Measurements from ENCODE around the gene BAHD1. TPM values are rescaled to one million over a fixed set of nuclear protein-coding genes. Genes with fewer than 3 reads are reported as not detected.

The BAHD1 gene
- total RNA-seq, 1 experiment from 2014 or later = 40.6 TPM

DNA sequence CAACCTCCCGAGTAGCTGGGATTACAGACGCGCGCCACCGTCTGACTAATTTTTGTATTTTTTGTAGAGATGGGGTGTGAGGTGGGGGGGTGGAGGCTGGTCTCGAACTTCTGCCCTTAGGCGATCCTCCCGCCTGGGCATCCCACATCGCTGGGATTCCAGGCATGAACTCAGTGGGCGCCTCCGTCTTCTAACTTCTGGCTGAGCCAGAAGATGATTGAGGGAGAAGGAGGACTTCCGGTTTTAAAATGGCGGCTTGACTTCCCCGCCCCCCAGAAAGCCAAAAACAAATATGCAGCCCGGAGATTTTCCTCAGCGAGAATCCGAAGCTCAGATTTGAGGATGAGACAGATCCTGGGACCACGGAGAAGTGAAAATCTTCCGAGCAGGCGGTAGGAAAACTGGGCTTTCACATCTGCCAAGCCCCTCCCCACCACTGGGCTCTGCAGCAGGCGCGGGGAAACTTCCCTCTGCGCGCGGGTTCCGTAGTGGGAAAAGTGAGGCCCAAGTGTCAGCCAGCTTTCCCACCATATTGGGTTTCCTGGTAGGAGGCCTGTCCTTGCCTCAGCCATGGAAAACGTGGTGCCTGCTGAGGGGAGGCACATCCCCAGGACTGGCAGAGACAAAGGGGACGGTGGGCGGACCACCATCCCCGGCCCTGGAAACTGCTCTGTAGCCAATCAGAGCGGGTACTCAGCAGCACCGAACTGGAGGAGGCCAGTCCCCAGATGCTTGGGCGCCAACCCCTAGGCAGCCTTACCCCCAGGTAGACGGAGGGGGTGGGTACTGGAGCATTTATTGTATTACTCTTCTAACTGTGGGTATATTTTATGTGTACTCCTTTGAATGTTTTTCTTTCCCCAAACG, 47.3 kb downstream of the BAHD1 start:
- no peaks in the 10 kb centered on the region for H3K4me1 ChIP-seq (ENCODE audit: control insufficient read depth, insufficient read depth, low read length)
- CTCF ChIA-PET = no interaction called here
- no peak overlapping the region for H3K4me3 ChIP-seq (ENCODE audit: low read depth in 2 of 2, low read length in 2 of 2)
- intact Hi-C loops (cut with micrococcal nuclease; ENCODE audit: unreplicated experiment) (no loop called here), in situ Hi-C loops (cut with HindIII; ENCODE audit: low pct_unique_long_range_greater_than_20kb, low sequenced_read_pairs) (no loop called here)
- no TSS peak for BruUV-seq (replicated peaks)
- H3K27me3 ChIP-seq (ENCODE audit: control insufficient read depth, insufficient read depth, low read length) = no peaks in the 10 kb centered on the region
- DNase-seq (ENCODE audit: low read depth, low spot score) (no peak), ATAC-seq (no peak)
- TF ChIP-seq, protein P1, sequence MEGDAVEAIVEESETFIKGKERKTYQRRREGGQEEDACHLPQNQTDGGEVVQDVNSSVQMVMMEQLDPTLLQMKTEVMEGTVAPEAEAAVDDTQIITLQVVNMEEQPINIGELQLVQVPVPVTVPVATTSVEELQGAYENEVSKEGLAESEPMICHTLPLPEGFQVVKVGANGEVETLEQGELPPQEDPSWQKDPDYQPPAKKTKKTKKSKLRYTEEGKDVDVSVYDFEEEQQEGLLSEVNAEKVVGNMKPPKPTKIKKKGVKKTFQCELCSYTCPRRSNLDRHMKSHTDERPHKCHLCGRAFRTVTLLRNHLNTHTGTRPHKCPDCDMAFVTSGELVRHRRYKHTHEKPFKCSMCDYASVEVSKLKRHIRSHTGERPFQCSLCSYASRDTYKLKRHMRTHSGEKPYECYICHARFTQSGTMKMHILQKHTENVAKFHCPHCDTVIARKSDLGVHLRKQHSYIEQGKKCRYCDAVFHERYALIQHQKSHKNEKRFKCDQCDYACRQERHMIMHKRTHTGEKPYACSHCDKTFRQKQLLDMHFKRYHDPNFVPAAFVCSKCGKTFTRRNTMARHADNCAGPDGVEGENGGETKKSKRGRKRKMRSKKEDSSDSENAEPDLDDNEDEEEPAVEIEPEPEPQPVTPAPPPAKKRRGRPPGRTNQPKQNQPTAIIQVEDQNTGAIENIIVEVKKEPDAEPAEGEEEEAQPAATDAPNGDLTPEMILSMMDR (IDR thresholded peaks at IDR 0.05) = no peak
- TF ChIP-seq, protein P2, sequence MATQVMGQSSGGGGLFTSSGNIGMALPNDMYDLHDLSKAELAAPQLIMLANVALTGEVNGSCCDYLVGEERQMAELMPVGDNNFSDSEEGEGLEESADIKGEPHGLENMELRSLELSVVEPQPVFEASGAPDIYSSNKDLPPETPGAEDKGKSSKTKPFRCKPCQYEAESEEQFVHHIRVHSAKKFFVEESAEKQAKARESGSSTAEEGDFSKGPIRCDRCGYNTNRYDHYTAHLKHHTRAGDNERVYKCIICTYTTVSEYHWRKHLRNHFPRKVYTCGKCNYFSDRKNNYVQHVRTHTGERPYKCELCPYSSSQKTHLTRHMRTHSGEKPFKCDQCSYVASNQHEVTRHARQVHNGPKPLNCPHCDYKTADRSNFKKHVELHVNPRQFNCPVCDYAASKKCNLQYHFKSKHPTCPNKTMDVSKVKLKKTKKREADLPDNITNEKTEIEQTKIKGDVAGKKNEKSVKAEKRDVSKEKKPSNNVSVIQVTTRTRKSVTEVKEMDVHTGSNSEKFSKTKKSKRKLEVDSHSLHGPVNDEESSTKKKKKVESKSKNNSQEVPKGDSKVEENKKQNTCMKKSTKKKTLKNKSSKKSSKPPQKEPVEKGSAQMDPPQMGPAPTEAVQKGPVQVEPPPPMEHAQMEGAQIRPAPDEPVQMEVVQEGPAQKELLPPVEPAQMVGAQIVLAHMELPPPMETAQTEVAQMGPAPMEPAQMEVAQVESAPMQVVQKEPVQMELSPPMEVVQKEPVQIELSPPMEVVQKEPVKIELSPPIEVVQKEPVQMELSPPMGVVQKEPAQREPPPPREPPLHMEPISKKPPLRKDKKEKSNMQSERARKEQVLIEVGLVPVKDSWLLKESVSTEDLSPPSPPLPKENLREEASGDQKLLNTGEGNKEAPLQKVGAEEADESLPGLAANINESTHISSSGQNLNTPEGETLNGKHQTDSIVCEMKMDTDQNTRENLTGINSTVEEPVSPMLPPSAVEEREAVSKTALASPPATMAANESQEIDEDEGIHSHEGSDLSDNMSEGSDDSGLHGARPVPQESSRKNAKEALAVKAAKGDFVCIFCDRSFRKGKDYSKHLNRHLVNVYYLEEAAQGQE (IDR thresholded peaks at IDR 0.05; ENCODE audit: insufficient read depth in 1 of 2, low read depth in 2 of 2, low read length in 1 of 2) = no peak
- no peak for TF ChIP-seq TCF7L2 (IDR thresholded peaks at IDR 0.05; ENCODE audit: low read depth, low read length)
- POLR2A ChIA-PET = interaction anchor here (0.6 kb wide), 1 partner anchor 157 kb away, joined by 3 read pairs; no protein-coding TSS in a partner anchor
- no peak overlapping the region for H3K27ac ChIP-seq (ENCODE audit: low read length)
- H3K9me3 ChIP-seq (ENCODE audit: control insufficient read depth, insufficient read depth, low read depth, low read length) = no peaks in the 10 kb centered on the region
- no peaks in the 10 kb centered on the region for H3K36me3 ChIP-seq (ENCODE audit: control insufficient read depth, insufficient read depth, low read length)

DNA sequence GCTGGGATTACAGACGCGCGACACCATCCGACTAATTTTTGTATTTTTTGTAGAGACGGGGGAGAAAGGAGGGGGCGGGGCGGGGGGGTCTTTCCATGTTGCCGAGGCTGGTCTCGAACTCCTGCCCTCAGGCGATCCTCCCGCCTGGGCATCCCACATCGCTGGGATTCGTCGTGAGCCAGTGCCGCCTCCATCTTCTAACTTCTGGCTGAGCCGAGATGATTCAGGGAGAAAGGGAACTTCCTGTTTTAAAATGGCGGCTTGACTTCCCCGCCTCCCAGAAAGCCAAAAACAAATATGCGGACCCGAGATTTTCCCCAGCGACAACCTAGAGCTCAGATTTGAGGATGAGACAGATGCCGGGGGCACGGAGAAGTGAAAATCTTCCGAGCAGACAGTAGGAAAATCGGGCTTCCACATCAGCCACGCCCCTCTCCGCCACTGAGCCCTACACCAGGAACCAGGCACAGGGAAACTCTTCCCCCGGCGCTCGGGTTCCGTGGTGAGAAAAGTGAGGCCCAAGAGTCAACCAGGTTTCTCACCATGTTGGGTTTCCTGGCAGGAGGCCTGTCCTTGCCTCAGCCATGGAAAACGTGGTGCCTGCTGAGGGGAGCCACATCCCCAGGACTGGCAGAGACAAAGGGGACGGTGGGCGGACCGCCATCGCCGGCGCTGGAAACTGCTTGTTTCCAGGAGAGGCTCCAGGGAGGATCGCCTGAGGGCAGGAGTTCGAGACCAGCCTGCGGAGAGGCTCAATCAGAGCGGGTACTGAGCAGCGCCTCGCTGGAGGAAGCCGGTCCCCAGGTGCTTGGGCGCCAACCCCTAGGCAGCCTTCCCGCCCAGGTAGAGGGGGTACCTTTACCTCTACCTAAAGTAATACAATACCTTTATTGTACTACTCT, 48.8 kb downstream of the BAHD1 start:
- CTCF ChIA-PET = no interaction called here
- no peak for DNase-seq (ENCODE audit: low read depth, low spot score)
- BruUV-seq (replicated peaks) = no TSS peak

More for the DNA sequence above, 48.8 kb downstream of the BAHD1 start:
- intact Hi-C loops (cut with micrococcal nuclease; ENCODE audit: unreplicated experiment) = no loop called here
- Histone ChIP-seq H3K36me3 (ENCODE audit: control insufficient read depth, insufficient read depth, low read length) (no peaks in the 10 kb centered on the region), H3K9me3 (ENCODE audit: control insufficient read depth, insufficient read depth, low read depth, low read length) (no peaks in the 10 kb centered on the region), H3K27me3 (ENCODE audit: control insufficient read depth, insufficient read depth, low read length) (no peaks in the 10 kb centered on the region), H3K4me3 (ENCODE audit: low read depth in 2 of 2, low read length in 2 of 2) (no peak overlapping the region), H3K4me1 (ENCODE audit: control insufficient read depth, insufficient read depth, low read length) (no peaks in the 10 kb centered on the region), H3K27ac (ENCODE audit: low read length) (no peak overlapping the region)
- in situ Hi-C loops (cut with HindIII; ENCODE audit: low pct_unique_long_range_greater_than_20kb, low sequenced_read_pairs) = no loop called here
- POLR2A ChIA-PET = no interaction called here
- TF ChIP-seq, protein P1 (IDR thresholded peaks at IDR 0.05) = no peak
- TF ChIP-seq POLR2AphosphoS5 (IDR thresholded peaks at IDR 0.05; ENCODE audit: low read depth, low read length) (no peak), SIN3A (IDR thresholded peaks at IDR 0.05; ENCODE audit: borderline replicate concordance, insufficient read depth, low read depth, low read length) (no peak), TCF7L2 (IDR thresholded peaks at IDR 0.05; ENCODE audit: low read depth, low read length) (no peak)
- TF ChIP-seq, protein P2 (IDR thresholded peaks at IDR 0.05; ENCODE audit: insufficient read depth in 1 of 2, low read depth in 2 of 2, low read length in 1 of 2) = no peak
- ATAC-seq = no peak

Data from Panc1 (cell line).